Gastroesophageal sphincter (tissue), 4 donors: ENCODE measurements around the gene FRMPD1. TPM values are rescaled to one million over a fixed set of nuclear protein-coding genes. Genes with fewer than 3 reads are reported as not detected.

Source experiments
- ATAC-seq: fragments of 150-250 bp; one replicate; pipeline ENCODE4 v1.9.1; 2016; ENCODE audit warnings: mild to moderate bottlenecking, moderate library complexity
- H3K27ac ChIP-seq, 4 donors: fragments of 200-600 bp; sonication (generic) in 3 of 4; 1 replicate in 3 of 4; 2 replicates in 1 of 4; pipeline ENCODE4 v1.5.1; 2016 to 2019
- H3K27me3 ChIP-seq: fragments of 200-600 bp; sonication (generic); one replicate; pipeline ENCODE4 v1.5.1; 2019
- H3K36me3 ChIP-seq, 2 donors: fragments of 200-600 bp; sonication (generic); one replicate each; pipeline ENCODE4 v1.5.1; 2019; ENCODE audit warnings: control low read depth in 1 of 2
- H3K4me1 ChIP-seq, 3 donors: fragments of 200-600 bp; sonication (generic); 1 replicate in 2 of 3; 2 replicates in 1 of 3; pipeline ENCODE4 v1.5.1; 2016 to 2019; ENCODE audit warnings: control low read depth in 2 of 3
- H3K4me3 ChIP-seq, 2 donors: fragments of 200-600 bp; sonication (generic); one replicate each; pipeline ENCODE4 v1.5.1; 2019; ENCODE audit warnings: mild to moderate bottlenecking in 1 of 2, moderate library complexity in 1 of 2
- H3K9me3 ChIP-seq, 3 donors: fragments of 200-600 bp; sonication (generic); one replicate each; pipeline ENCODE4 v1.5.1; 2017 to 2019; ENCODE audit warnings: control low read depth in 2 of 3
- EP300 ChIP-seq: sonication (generic); formaldehyde crosslinking; IDR thresholded peaks from one replicate; pipeline ENCODE4 v1.6.1; 2017; ENCODE audit warnings: antibody characterized with exemption, mild to moderate bottlenecking
- POLR2A ChIP-seq, 2 donors: fragments of 450-650 bp; IDR thresholded peaks; one replicate each; pipeline ENCODE4 v1.6.1; 2017; ENCODE audit warnings: antibody characterized with exemption in 2 of 2, mild to moderate bottlenecking in 2 of 2, moderate library complexity in 1 of 2
- POLR2AphosphoS5 ChIP-seq: sonication (generic); formaldehyde crosslinking; IDR thresholded peaks from one replicate; pipeline ENCODE4 v1.6.1; 2017; ENCODE audit warnings: antibody characterized with exemption
- WGBS, 2 donors: methylation state at CpG; one replicate each; pipeline ENCODE4 v1.1.5; 2018; ENCODE audit warnings: low coverage in 1 of 2; 5-methylcytosine and 5-hydroxymethylcytosine counted together
- total RNA-seq, 4 donors: library from RNA; depleted of rRNA; stranded (reverse); fragments of >200 nt; gene quantifications; one replicate each; pipeline ENCODE4 v1.1.0, GENCODE V29; 2016
- TF ChIP-seq, protein P1 (sequence below), 4 experiments: fragments of 200-600 bp in 2 of 4; fragments of 450-650 bp in 2 of 4; sonication (generic) in 1 of 4; IDR thresholded peaks; one replicate each; pipeline ENCODE4 v1.5.1; 2017 to 2019; ENCODE audit warnings: antibody characterized with exemption in 4 of 4, mild to moderate bottlenecking in 2 of 4, moderate library complexity in 2 of 4

The FRMPD1 gene
- total RNA-seq, 4 donors from 2014 or later = 0.27 TPM; not detected in 3

DNA sequence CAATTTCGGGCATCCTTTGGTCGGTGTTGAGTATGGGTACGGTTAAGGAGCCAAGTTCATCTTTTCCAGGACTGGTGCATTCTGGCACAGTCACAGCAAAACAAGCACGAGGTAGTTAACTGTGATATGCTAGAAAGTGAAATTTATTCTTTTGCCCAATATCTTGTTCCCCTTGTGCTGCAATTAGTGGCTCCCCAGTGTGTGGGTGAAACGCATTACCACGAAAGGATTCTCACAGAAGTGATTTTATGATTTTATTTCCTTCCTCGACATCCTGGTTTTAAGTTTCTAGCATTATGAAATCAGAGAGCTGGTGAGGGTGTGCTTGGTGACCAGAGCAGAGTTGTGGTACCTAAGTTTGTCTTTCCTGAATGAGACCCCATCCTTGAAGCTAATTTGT lies 1.5 kb downstream of the FRMPD1 start:
- WGBS, 2 donors = 67 to 76% methylated on average over 5 to 7 of the region's 7 CpGs
- ATAC-seq = no peak
- Histone ChIP-seq H3K27me3 (peaks cover 62% of the 10 kb centered on the region), H3K27ac (no peak overlapping the region), H3K9me3 (no peaks in the 10 kb centered on the region), H3K4me3 (no peak overlapping the region), H3K36me3 (no peaks in the 10 kb centered on the region), H3K4me1 (peaks cover 0 to 18% (median 7%) of the 10 kb centered on the region in 3 donors)
- no peak for TF ChIP-seq POLR2AphosphoS5
- TF ChIP-seq, protein P1, sequence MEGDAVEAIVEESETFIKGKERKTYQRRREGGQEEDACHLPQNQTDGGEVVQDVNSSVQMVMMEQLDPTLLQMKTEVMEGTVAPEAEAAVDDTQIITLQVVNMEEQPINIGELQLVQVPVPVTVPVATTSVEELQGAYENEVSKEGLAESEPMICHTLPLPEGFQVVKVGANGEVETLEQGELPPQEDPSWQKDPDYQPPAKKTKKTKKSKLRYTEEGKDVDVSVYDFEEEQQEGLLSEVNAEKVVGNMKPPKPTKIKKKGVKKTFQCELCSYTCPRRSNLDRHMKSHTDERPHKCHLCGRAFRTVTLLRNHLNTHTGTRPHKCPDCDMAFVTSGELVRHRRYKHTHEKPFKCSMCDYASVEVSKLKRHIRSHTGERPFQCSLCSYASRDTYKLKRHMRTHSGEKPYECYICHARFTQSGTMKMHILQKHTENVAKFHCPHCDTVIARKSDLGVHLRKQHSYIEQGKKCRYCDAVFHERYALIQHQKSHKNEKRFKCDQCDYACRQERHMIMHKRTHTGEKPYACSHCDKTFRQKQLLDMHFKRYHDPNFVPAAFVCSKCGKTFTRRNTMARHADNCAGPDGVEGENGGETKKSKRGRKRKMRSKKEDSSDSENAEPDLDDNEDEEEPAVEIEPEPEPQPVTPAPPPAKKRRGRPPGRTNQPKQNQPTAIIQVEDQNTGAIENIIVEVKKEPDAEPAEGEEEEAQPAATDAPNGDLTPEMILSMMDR (IDR thresholded peaks at IDR 0.05) = no peak
- no peak for TF ChIP-seq EP300
- no peak for TF ChIP-seq POLR2A (IDR thresholded peaks at IDR 0.05)

DNA sequence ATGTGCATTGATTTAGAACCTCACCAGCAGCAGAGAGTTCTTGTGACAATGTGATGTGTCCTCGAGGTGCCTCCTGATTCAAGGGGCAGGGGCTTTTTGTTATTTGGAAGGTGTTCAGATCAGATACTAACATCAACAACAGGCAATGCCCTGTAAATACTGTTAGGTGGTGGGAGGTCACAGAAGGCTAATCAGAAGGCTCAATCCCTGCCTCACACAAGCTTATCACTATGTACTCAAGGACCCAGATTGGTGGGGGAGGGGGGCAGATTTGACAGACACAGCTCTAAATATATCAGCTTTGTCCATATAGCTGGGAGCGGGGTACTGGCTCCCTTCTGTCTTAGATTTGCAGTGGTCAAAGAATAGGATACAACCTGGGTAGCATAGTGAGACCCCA lies 2.6 kb downstream of the FRMPD1 start:
- H3K27me3 ChIP-seq = peaks cover 65% of the 10 kb centered on the region
- TF ChIP-seq POLR2A (IDR thresholded peaks at IDR 0.05) = no peak
- no peak overlapping the region for H3K27ac ChIP-seq
- no peak for ATAC-seq
- no peaks in the 10 kb centered on the region for H3K9me3 ChIP-seq
- peaks cover 0 to 18% (median 7%) of the 10 kb centered on the region in 3 donors for H3K4me1 ChIP-seq
- no peak overlapping the region for H3K4me3 ChIP-seq
- 67 to 75% methylated on average over 1 to 2 of the region's 2 CpGs for WGBS, 2 donors
- no peaks in the 10 kb centered on the region for H3K36me3 ChIP-seq

DNA sequence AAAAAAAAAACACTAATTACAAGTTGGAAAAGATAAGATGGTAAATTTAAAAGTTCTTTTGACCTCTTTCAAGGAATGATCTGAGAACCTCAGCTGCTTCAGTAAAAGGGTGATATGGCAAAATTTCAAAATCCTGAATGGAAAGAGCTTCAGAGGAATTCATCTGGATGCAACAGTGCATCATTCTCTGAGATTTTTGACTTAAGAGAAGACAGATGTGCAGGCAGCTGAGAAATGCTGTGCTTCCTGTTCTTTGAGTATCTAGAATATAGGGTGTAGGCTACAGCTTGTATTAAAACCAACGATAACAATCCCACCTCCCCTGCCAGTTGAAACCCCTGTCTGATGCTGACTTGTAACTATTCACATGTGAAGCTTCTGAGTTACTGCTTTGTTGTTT lies 6.2 kb downstream of the FRMPD1 start:
- Histone ChIP-seq H3K36me3 (no peaks in the 10 kb centered on the region), H3K27ac (no peak overlapping the region), H3K4me1 (peaks cover 0 to under 1% (median 0%) of the 10 kb centered on the region in 3 donors), H3K4me3 (no peak overlapping the region), H3K27me3 (peaks cover 77% of the 10 kb centered on the region), H3K9me3 (no peaks in the 10 kb centered on the region)
- TF ChIP-seq, protein P1 (IDR thresholded peaks at IDR 0.05) = no peak
- TF ChIP-seq POLR2A (IDR thresholded peaks at IDR 0.05) (no peak), POLR2AphosphoS5 (no peak), EP300 (no peak)
- WGBS, 2 donors = 43 to 63% methylated on average over 1 of the region's 1 CpG
- no peak for ATAC-seq

DNA sequence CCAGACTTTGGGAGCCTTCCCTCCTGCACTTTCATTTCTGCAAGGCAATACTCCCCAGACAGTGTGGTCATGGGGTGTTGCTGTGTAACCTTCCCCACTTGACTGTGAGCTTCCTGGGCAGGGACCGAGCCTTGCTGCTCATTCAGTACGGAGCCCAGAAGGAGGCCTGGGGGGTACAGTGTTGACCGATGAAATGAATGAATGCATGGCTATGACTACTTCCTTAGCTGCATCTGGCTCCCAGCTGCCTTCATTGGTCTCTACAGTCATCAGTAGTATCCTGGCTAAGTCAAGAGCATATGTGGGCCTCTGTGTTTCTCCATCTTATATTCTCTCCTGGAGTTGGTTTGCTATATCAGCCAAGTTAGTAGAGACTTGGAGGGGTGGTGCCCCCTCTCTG lies 9.9 kb downstream of the FRMPD1 start:
- Histone ChIP-seq H3K9me3 (no peaks in the 10 kb centered on the region), H3K27ac (no peak overlapping the region), H3K4me3 (no peak overlapping the region), H3K36me3 (no peaks in the 10 kb centered on the region), H3K27me3 (peaks cover 39% of the 10 kb centered on the region), H3K4me1 (no peaks in the 10 kb centered on the region)
- no peak for TF ChIP-seq POLR2AphosphoS5
- TF ChIP-seq EP300 = no peak
- TF ChIP-seq, protein P1 (IDR thresholded peaks at IDR 0.05) = no peak
- TF ChIP-seq POLR2A (IDR thresholded peaks at IDR 0.05) = no peak
- 83% methylated on average over 1 of the region's 3 CpGs; no CpG with 5 or more reads in 1 of the 2 donors for WGBS, 2 donors
- ATAC-seq = no peak

DNA sequence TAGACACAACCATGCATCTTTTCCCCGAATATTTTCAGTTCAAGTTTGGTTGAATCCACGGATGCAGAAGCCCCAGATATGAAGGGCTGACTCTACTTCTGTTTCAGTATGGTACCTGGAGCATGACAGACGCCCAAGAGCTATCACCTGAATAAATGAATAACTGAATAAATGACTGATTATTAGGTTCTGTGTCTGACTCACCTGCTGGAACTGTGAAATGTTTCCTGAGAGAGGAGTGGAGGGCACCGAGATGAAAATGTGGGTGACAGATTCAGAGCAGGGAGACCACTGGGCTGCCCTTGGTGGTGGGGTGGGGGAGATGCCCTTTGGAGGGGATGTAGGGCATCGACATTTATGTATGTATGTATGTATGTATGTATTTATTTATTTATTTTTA lies 13.2 kb downstream of the FRMPD1 start:
- H3K4me1 ChIP-seq = no peaks in the 10 kb centered on the region
- H3K9me3 ChIP-seq = no peaks in the 10 kb centered on the region
- no peaks in the 10 kb centered on the region for H3K36me3 ChIP-seq
- no peak overlapping the region for H3K27ac ChIP-seq
- TF ChIP-seq POLR2AphosphoS5 (no peak), POLR2A (IDR thresholded peaks at IDR 0.05) (no peak), EP300 (no peak)
- TF ChIP-seq, protein P1 (IDR thresholded peaks at IDR 0.05) = no peak
- H3K27me3 ChIP-seq = peaks cover 46% of the 10 kb centered on the region
- ATAC-seq = no peak
- no peak overlapping the region for H3K4me3 ChIP-seq
- 80% methylated on average over 4 to 5 of the region's 5 CpGs for WGBS, 2 donors
